ENCODE data around the gene FSIP1.

Gene FSIP1

DNA sequence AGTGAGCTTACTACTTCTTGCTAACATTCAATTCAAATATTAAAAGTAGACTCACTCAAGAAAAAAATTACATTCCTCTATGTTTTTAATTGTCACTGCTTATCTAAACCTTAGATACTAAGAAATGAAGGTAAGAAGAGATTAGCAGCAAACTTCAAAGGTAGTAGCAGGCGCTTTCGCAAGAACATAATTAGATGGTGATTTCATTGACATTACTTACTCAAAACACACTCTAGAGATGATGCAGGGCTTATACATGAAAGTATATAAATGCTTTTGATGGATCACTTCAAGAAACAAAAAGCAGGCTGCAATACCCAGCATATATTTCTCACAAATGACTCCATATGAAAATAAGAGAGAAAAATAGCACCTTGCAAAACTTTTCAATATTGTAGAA, 86.8 kb downstream of the FSIP1 start:
- Histone ChIP-seq H3K4me3 (ENCODE audit: low read depth, low read length) (no peak overlapping the region), H3K9me3 (ENCODE audit: severe bottlenecking) (no peaks in the 10 kb centered on the region), H3K27me3 (ENCODE audit: insufficient read depth, low read depth, severe bottlenecking) (peaks cover 12% of the 10 kb centered on the region), H3K27ac (no peak overlapping the region), H3K36me3 (no peaks in the 10 kb centered on the region)
- no peak for DNase-seq
- TF ChIP-seq, protein P1, sequence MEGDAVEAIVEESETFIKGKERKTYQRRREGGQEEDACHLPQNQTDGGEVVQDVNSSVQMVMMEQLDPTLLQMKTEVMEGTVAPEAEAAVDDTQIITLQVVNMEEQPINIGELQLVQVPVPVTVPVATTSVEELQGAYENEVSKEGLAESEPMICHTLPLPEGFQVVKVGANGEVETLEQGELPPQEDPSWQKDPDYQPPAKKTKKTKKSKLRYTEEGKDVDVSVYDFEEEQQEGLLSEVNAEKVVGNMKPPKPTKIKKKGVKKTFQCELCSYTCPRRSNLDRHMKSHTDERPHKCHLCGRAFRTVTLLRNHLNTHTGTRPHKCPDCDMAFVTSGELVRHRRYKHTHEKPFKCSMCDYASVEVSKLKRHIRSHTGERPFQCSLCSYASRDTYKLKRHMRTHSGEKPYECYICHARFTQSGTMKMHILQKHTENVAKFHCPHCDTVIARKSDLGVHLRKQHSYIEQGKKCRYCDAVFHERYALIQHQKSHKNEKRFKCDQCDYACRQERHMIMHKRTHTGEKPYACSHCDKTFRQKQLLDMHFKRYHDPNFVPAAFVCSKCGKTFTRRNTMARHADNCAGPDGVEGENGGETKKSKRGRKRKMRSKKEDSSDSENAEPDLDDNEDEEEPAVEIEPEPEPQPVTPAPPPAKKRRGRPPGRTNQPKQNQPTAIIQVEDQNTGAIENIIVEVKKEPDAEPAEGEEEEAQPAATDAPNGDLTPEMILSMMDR (IDR thresholded peaks at IDR 0.05; ENCODE audit: low read depth, low read length), result no peak

DNA sequence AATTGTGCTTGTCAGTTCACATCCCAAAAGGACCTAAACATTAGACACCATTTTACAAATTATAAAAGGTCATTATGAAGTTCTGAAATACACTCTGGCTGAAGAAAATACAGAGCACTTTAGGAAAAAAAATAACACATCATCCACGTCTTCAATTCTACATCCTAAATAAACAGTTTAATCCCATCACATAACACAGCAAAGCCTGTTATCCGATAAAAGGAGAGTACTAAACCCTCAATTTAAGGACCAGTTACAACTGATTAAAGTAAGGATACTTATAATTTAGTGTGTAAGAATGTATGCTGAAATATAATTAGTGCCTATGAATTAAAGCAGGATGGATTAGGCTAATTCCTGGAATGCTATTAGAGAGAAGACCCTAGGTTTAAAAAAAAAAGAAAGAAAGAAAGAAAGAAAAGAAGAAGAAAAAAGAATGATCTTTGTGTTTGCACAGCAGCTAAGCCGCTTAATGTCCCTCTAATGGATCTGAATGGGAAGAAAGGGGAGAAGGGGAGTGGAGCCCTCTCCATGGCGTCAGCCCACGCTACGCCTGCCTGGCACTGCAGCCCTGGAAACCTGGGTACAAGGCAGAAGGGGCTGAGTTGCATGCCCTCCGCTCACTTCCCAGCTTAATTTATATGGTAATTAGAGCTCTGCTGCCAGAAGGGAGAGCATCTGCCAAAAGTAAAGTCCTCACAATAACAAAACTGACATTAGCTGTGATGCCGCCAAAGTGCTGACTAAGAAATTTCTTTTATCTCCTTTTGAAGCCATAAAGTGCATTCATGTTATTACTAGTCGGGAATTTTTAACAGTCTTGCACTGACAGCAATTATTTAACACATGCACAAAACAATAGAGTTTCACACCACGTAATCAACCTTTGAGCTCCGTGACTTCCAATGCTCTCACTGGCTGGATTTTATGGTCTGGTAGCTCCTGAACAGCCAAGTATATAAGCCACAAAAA, 90.0 kb downstream of the FSIP1 start:
- DNase-seq, result peak; percentile 48
- H3K27me3 ChIP-seq (ENCODE audit: insufficient read depth, low read depth, severe bottlenecking), result peaks cover 32% of the 10 kb centered on the region
- no peak overlapping the region for H3K27ac ChIP-seq
- TF ChIP-seq, protein P1 (IDR thresholded peaks at IDR 0.05; ENCODE audit: low read depth, low read length), result no peak
- peak overlapping the region; percentile 12 for H3K4me3 ChIP-seq (ENCODE audit: low read depth, low read length)
- H3K36me3 ChIP-seq, result no peaks in the 10 kb centered on the region
- H3K9me3 ChIP-seq (ENCODE audit: severe bottlenecking), result no peaks in the 10 kb centered on the region

DNA sequence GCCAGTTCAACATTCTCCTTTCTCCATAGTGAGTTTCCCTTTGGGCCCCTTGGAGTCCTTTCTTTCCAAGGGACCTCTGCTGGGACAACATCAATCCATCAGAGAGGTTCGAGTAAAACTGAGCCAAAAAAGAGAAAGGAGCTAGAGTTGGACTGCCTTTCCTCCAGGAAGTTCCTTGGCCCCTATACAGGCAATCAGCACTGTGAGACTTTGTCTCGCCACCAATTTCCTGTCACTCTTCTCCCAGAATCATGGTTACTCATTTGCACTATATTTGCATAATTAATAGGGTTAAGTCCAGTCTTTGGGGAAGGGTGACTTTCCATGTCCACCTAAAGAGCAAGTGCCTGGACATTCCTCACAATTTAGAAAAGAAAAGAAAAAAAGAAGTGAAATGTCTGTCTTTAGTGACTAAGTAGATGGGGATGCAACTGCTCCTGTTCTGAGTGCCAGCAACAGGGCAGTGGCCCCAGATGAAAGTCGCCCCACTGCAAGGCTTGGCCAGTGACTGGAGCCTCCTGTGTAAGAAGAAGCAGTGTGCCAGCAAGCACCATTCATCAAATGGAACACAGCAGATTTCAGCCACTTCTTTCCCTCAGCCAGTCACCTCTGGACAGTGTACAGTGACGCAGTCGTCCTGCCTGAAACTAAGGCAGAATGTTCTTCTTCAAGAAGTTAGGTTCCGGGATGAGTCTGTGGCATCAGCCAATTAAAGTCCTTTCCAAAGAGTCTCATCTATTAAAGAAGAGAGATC, 91.6 kb downstream of the FSIP1 start:
- no peak for DNase-seq

DNA sequence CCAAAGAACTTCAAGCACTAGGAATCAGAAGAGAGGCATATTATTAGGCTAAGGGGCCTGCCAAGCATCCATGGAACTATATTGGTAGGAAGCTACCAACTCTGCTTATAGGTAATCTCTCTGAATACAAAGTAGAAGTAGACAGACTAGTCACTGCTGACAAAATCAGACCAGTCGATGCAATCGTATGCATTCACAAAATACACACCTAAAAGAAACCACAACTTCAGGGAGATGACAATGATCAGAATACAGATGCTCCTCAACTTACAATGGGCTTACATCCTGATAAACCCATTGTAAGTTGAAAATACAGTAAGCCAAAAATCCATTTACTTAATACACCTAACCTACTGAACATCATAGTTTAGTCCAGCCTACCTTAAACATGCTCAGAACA, 94.7 kb downstream of the FSIP1 start:
- TF ChIP-seq, protein P1 (IDR thresholded peaks at IDR 0.05; ENCODE audit: low read depth, low read length), result no peak
- H3K27ac ChIP-seq, result no peak overlapping the region
- H3K9me3 ChIP-seq (ENCODE audit: severe bottlenecking), result no peaks in the 10 kb centered on the region
- DNase-seq, result no peak
- no peak overlapping the region for H3K4me3 ChIP-seq (ENCODE audit: low read depth, low read length)
- H3K27me3 ChIP-seq (ENCODE audit: insufficient read depth, low read depth, severe bottlenecking), result peaks cover 38% of the 10 kb centered on the region
- H3K36me3 ChIP-seq, result no peaks in the 10 kb centered on the region

More for the DNA sequence above, 91.6 kb downstream of the FSIP1 start:
- Histone ChIP-seq H3K27ac (no peak overlapping the region), H3K4me3 (ENCODE audit: low read depth, low read length) (no peak overlapping the region), H3K27me3 (ENCODE audit: insufficient read depth, low read depth, severe bottlenecking) (peaks cover 32% of the 10 kb centered on the region), H3K36me3 (no peaks in the 10 kb centered on the region), H3K9me3 (ENCODE audit: severe bottlenecking) (no peaks in the 10 kb centered on the region)
- TF ChIP-seq, protein P1 (IDR thresholded peaks at IDR 0.05; ENCODE audit: low read depth, low read length), result no peak

DNA sequence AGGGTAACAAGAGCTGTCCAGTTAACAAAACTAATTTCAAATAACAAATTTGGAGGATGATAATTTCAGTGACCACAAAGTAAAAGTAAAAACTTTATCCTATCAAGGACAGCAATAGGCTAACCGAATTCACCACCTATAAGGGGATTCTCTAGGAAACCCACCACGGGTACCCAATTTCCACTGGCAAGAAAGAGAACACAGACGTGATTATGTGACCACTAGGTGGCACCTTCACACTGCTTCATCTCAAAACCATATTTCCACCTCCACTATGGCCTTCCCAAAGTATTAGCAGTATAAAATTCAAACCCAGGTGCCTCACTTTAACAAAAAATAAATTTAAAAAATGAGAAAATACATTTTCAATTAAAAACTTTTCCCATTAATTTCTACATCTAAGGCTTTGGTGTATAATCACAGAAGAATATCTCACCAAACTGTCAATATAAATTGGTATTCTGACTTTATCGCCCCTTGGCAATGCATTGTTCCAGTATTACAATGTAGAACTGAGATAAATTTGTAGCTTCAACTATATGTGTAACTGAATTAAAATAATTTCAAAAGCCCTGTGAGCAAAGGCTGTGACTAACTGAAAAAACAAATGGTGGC, 96.5 kb downstream of the FSIP1 start:
- no peaks in the 10 kb centered on the region for H3K9me3 ChIP-seq (ENCODE audit: severe bottlenecking)
- peak; percentile 17 for DNase-seq

More for the DNA sequence above, 96.5 kb downstream of the FSIP1 start:
- H3K27me3 ChIP-seq (ENCODE audit: insufficient read depth, low read depth, severe bottlenecking), result peaks cover 29% of the 10 kb centered on the region
- TF ChIP-seq, protein P1 (IDR thresholded peaks at IDR 0.05; ENCODE audit: low read depth, low read length), result peak; percentile 67
- H3K36me3 ChIP-seq, result no peaks in the 10 kb centered on the region
- no peak overlapping the region for H3K27ac ChIP-seq
- H3K4me3 ChIP-seq (ENCODE audit: low read depth, low read length), result no peak overlapping the region
